ENCODE measurements around the gene HS3ST1.

The HS3ST1 gene

GRCh38 chr4:11430536-11430935 is 1.8 kb upstream of the HS3ST1 start:
- FAIRE-seq: no peak

- no peak for FAIRE-seq
Measured at GRCh38 chr4:11429699-11430045, 978 bp upstream of the HS3ST1 start.

GRCh38 chr4:11428899-11429698 is 405 bp upstream of the HS3ST1 start:
- no peak for FAIRE-seq

- FAIRE-seq: no peak
Measured at GRCh38 chr4:11427121-11427996, 1.3 kb downstream of the HS3ST1 start.

- FAIRE-seq: no peak
Measured at GRCh38 chr4:11426731-11427120, 2.0 kb downstream of the HS3ST1 start.

GRCh38 chr4:11426003-11426402 is 2.7 kb downstream of the HS3ST1 start:
- FAIRE-seq: no peak

- FAIRE-seq: no peak
Measured at GRCh38 chr4:11424856-11425255, 3.8 kb downstream of the HS3ST1 start.

- no peak for FAIRE-seq
Measured at GRCh38 chr4:11424000-11424399, 4.7 kb downstream of the HS3ST1 start.

GRCh38 chr4:11423465-11423864 is 5.2 kb downstream of the HS3ST1 start:
- no peak for FAIRE-seq

GRCh38 chr4:11421116-11421515 is 7.6 kb downstream of the HS3ST1 start:
- FAIRE-seq: no peak

- no peak for FAIRE-seq
Measured at GRCh38 chr4:11420327-11420726, 8.4 kb downstream of the HS3ST1 start.

- FAIRE-seq: no peak
Measured at GRCh38 chr4:11418610-11419009, 10.1 kb downstream of the HS3ST1 start.

- FAIRE-seq: no peak
Measured at GRCh38 chr4:11416767-11417113, 12.0 kb downstream of the HS3ST1 start.

GRCh38 chr4:11416071-11416766 is 12.5 kb downstream of the HS3ST1 start:
- no peak for FAIRE-seq

- no peak for FAIRE-seq
Measured at GRCh38 chr4:11415409-11416070, 13.2 kb downstream of the HS3ST1 start.

- no peak for FAIRE-seq
Measured at GRCh38 chr4:11412211-11412610, 16.5 kb downstream of the HS3ST1 start.

- FAIRE-seq: no peak
Measured at GRCh38 chr4:11409632-11410031, 19.1 kb downstream of the HS3ST1 start.

- no peak for FAIRE-seq
Measured at GRCh38 chr4:11408233-11408967, 20.3 kb downstream of the HS3ST1 start.

GRCh38 chr4:11407551-11407950 is 21.1 kb downstream of the HS3ST1 start:
- no peak for FAIRE-seq

- FAIRE-seq: no peak
Measured at GRCh38 chr4:11404431-11404830, 24.3 kb downstream of the HS3ST1 start.

- no peak for FAIRE-seq
Measured at GRCh38 chr4:11402192-11402591, 26.5 kb downstream of the HS3ST1 start.

GRCh38 chr4:11399461-11399971 is 29.2 kb downstream of the HS3ST1 start:
- no peak for FAIRE-seq

Measured in G401.6 (cell line).